Spinal cord (tissue), 10 donors: ENCODE measurements around the gene CD9. TPM values are rescaled to one million over a fixed set of nuclear protein-coding genes. Genes with fewer than 3 reads are reported as not detected.
A peak's percentile ranks its signal among the peaks of the same experiment; 100 is the strongest.
"Not testable (repeated sequence)": the region's sequence is repeated elsewhere in the genome, so short reads cannot be mapped to it uniquely, and the experiment has no call there.

ENCODE experiments used
- DNase-seq, 6 donors: peaks; one replicate each; pipeline versions ENCODE4 v3.0.0 to v3.0.0-alpha.2; 2013 to 2015; ENCODE audit warnings: low spot score in 6 of 6, low read depth in 4 of 6
- H3K27ac ChIP-seq: one replicate; pipeline ENCODE4 v1.5.1; 2013; ENCODE audit warnings: low read depth, low read length, control low read depth
- H3K27me3 ChIP-seq: one replicate; pipeline ENCODE4 v1.6.1; 2013; ENCODE audit warnings: low read length; ENCODE audit not compliant: control insufficient read depth, insufficient read depth
- H3K36me3 ChIP-seq: one replicate; pipeline ENCODE4 v1.6.1; 2013; ENCODE audit warnings: low read length; ENCODE audit not compliant: control insufficient read depth, insufficient read depth
- H3K4me1 ChIP-seq: one replicate; pipeline ENCODE4 v1.6.1; 2013; ENCODE audit warnings: low read length; ENCODE audit not compliant: control insufficient read depth, insufficient read depth
- H3K4me3 ChIP-seq: one replicate; pipeline ENCODE4 v1.5.1; 2013; ENCODE audit warnings: low read depth, low read length, control low read depth
- H3K9me3 ChIP-seq: one replicate; pipeline ENCODE4 v1.6.1; 2013; ENCODE audit warnings: low read length; ENCODE audit not compliant: control insufficient read depth, insufficient read depth
- WGBS: methylation state at CpG from one replicate; pipeline ENCODE4 v1.1.5; 2013; ENCODE audit warnings: missing lambda C conversion rate; ENCODE audit not compliant: insufficient coverage; 5-methylcytosine and 5-hydroxymethylcytosine counted together
- polyA plus RNA-seq, 2 donors: library from polyadenylated mRNA; unstranded; fragments of 120-200 nt; gene quantifications; one replicate each; pipeline ENCODE4 v1.2.1, GENCODE V29; 2013; ENCODE audit not compliant: insufficient read length in 2 of 2
- total RNA-seq, 2 donors: library from RNA; depleted of rRNA in 1 of 2; stranded (reverse); fragments of 120-200 nt in 1 of 2; fragments of >200 nt in 1 of 2; gene quantifications; one replicate each; pipeline versions ENCODE4 v1.2.3 to v1.2.4, GENCODE V29; 2013 to 2014
- donor health status: healthy.

Gene CD9
- total and polyA plus RNA-seq, 4 donors: 106 to 275 (median 133) TPM

DNA sequence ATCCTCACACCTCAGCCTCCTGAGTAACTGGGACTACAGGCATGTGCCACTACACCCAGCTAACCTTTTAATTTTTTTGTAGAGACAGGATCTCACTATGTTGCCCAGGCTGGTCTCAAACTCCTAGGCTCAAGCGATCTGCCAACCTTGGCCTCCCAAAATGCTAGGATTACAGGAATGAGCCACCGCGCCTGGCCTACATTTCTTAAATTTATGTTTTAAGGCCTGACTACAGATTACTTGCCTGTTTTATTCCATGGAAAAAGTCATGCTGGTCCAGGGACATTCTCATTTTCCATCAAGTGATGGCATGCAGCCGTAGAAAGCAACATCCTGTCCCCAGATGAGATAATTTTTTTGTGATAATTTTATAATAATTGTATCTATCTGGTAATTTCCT lies 6.1 kb downstream of the CD9 start:
- peaks cover 62% of the 10 kb centered on the region for H3K4me1 ChIP-seq

DNA sequence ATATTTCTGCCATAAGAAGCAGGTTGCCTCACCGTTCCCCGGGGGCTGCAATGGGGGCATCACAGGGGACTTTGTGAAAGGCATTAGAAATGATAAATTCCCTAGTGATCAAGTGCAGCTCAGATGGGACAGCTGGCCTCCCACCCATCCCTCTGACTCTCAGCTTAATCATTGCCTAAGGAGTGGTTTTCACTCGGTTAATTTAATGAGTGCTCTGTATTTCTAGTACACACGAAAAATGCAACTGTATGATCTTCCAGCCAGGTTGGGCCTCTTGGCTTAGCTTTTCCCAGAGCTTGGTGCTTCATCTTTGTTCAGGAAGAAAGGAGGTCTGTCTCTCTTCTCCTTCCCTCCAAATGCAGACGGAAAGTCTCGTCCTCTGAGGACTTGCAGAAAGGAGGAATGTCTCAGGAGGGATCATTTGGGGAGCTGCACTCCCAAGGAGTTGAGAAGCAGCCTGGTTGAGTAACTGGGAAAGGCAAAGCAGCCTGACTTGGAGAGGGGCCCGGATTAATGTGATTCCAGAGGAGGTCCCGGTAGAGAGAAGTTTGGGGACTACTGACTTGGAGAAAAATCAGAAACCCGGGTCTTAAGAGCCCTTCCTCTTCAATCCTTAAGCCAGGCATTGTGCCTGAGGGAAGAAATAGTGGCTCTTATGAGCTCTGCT lies 7.2 kb downstream of the CD9 start:
- Histone ChIP-seq H3K27me3 (no peaks in the 10 kb centered on the region), H3K36me3 (no peaks in the 10 kb centered on the region), H3K4me1 (peaks cover 63% of the 10 kb centered on the region), H3K4me3 (no peak overlapping the region), H3K27ac (peak overlapping the region; percentile 47), H3K9me3 (no peaks in the 10 kb centered on the region)
- peak in 1 of 6 donors; percentile 43 for DNase-seq
- WGBS: 83% methylated on average over 1 of the region's 9 CpGs

More for the DNA sequence above, 6.1 kb downstream of the CD9 start:
- 94% methylated on average over 3 of the region's 4 CpGs for WGBS
- no peaks in the 10 kb centered on the region for H3K9me3 ChIP-seq
- peak overlapping the region; percentile 11 for H3K27ac ChIP-seq
- no peak overlapping the region for H3K4me3 ChIP-seq
- peaks cover 2% of the 10 kb centered on the region for H3K27me3 ChIP-seq
- no peaks in the 10 kb centered on the region for H3K36me3 ChIP-seq
- no peak for DNase-seq

GRCh38 chr12:6208130-6208529 lies 7.9 kb downstream of the CD9 start:
- H3K4me3 ChIP-seq: no peak overlapping the region
- H3K9me3 ChIP-seq: no peaks in the 10 kb centered on the region
- 94% methylated on average over 5 of the region's 6 CpGs for WGBS
- H3K36me3 ChIP-seq: no peaks in the 10 kb centered on the region
- peak overlapping the region; percentile 47 for H3K27ac ChIP-seq
- no peaks in the 10 kb centered on the region for H3K27me3 ChIP-seq
- DNase-seq: no peak
- peaks cover 62% of the 10 kb centered on the region for H3K4me1 ChIP-seq

GRCh38 chr12:6209428-6209827 lies 9.2 kb downstream of the CD9 start:
- H3K9me3 ChIP-seq, DNase-seq, H3K27me3 ChIP-seq, H3K36me3 ChIP-seq, H3K4me3 ChIP-seq, H3K27ac ChIP-seq: not testable (repeated sequence)
- 100% methylated on average over 1 of the region's 4 CpGs for WGBS
- H3K4me1 ChIP-seq: peaks cover 62% of the 10 kb centered on the region

DNA sequence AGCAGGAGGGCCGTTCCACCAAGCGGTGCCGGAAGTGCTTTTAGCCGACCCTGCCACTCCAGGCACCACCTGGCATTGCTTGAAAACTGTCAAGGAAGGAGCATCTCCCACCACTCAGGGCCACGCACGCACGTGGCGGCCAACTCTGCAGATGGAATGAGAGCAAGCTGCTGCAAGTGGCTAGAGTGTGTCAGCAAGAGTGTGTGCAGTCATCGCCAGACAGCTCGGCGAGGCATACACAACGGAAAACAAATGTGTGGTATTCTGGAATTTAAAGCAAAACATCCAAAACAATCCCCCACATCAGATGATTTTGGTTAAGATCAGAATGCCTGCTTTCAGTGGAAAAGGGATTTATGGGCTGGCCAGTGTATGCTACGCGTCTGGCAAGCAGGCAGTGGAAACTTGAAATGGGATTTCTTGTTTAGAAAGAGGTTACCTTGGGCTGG lies 11.2 kb downstream of the CD9 start:
- DNase-seq: no peak
- H3K27ac ChIP-seq: no peak overlapping the region
- no peaks in the 10 kb centered on the region for H3K9me3 ChIP-seq
- H3K4me1 ChIP-seq: peaks cover 64% of the 10 kb centered on the region
- 81% methylated on average over 8 of the region's 14 CpGs for WGBS
- H3K4me3 ChIP-seq: no peak overlapping the region
- no peaks in the 10 kb centered on the region for H3K27me3 ChIP-seq
- no peaks in the 10 kb centered on the region for H3K36me3 ChIP-seq

DNA sequence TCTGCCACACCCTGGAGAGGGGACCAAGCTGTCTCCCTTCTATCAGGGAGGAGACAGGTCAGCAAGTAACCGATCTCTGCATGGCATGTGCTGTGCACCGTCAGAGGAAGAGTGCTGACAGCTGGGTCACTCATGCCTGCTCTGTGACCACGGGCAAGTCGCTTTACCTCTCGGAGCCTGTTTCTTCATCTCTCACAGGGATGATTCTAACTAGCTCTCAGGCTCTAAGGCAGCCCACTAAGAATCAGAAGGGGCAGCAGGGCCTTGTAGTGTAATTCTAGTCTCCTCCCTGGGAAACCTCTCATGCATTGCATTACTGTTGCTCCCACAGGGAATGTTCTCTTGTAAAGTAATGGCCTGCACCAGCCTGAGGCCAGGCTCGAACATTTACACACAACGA lies 11.9 kb downstream of the CD9 start:
- H3K4me1 ChIP-seq: peaks cover 64% of the 10 kb centered on the region
- no peak overlapping the region for H3K4me3 ChIP-seq
- no peaks in the 10 kb centered on the region for H3K27me3 ChIP-seq
- 80% methylated on average over 6 of the region's 7 CpGs for WGBS
- no peaks in the 10 kb centered on the region for H3K9me3 ChIP-seq
- H3K27ac ChIP-seq: no peak overlapping the region
- no peaks in the 10 kb centered on the region for H3K36me3 ChIP-seq
- no peak for DNase-seq

GRCh38 chr12:6213969-6214368 lies 13.8 kb downstream of the CD9 start:
- WGBS: 100% methylated on average over 1 of the region's 6 CpGs
- no peaks in the 10 kb centered on the region for H3K27me3 ChIP-seq
- H3K9me3 ChIP-seq: no peaks in the 10 kb centered on the region
- no peak overlapping the region for H3K27ac ChIP-seq
- DNase-seq: no peak
- peaks cover 52% of the 10 kb centered on the region for H3K4me1 ChIP-seq
- H3K4me3 ChIP-seq: no peak overlapping the region
- H3K36me3 ChIP-seq: no peaks in the 10 kb centered on the region

- 87% methylated on average over 6 of the region's 7 CpGs for WGBS
- H3K36me3 ChIP-seq: no peaks in the 10 kb centered on the region
- H3K4me1 ChIP-seq: peaks cover 52% of the 10 kb centered on the region
- no peak overlapping the region for H3K27ac ChIP-seq
- H3K9me3 ChIP-seq: no peaks in the 10 kb centered on the region
- H3K4me3 ChIP-seq: no peak overlapping the region
- DNase-seq: no peak
- no peaks in the 10 kb centered on the region for H3K27me3 ChIP-seq
Observed at GRCh38 chr12:6214633-6215032, 14.4 kb downstream of the CD9 start.

DNA sequence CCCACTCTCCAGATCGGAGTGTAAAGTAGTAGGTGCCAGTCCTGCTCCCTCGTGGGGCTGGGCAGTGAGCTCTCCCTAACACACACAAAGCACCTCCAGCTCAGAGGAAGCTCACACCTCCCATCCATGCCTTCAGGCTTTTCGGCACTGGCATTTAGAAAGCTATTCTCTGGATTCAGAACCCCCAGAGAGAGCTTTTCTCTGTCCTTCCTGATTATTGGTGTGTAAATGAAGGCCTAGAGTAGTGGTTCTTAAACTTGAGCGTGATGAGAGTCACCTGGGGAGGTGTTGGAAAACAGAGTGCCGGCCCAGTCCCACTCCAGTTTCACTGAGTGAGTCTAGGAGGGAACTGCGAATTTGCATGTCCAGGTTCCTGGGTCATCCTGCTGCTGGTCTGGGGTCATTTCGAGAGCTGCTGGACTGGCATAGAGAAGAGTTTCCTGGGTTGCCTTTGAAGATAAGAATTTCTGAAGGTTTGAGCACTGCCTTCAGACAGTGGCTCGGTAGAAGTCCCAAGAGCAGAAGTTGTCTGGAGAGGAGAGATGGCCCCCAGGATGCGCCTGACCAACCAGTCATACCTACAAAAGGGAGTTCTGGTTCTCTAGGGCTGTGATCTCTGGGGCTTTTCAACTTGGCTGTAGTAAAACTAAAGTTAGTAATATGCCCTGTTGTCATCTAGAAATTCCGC lies 15.1 kb downstream of the CD9 start:
- WGBS: 73% methylated on average over 7 of the region's 10 CpGs
- H3K36me3 ChIP-seq: no peaks in the 10 kb centered on the region
- H3K27me3 ChIP-seq: no peaks in the 10 kb centered on the region
- no peak for DNase-seq
- H3K4me1 ChIP-seq: peaks cover 47% of the 10 kb centered on the region
- H3K9me3 ChIP-seq: no peaks in the 10 kb centered on the region
- no peak overlapping the region for H3K4me3 ChIP-seq
- H3K27ac ChIP-seq: peak overlapping the region; percentile 85
